BE2C (cell line): ENCODE results near the gene IL1RAP.

Experiments used
- DNase-seq: peaks from one replicate; pipeline ENCODE4 v3.0.0-alpha.2; 2020
- H3K27me3 ChIP-seq: fragments of 250-450 bp; sonication (Bioruptor Pico); 2 replicates; pipeline ENCODE4 v1.5.1; 2020; ENCODE audit warnings: mild to moderate bottlenecking
- H3K36me3 ChIP-seq: fragments of 250-450 bp; sonication (Bioruptor Pico); 2 replicates; pipeline ENCODE4 v1.5.1; 2020; ENCODE audit warnings: mild to moderate bottlenecking
- H3K4me1 ChIP-seq: fragments of 250-450 bp; sonication (Bioruptor Pico); 2 replicates; pipeline ENCODE4 v1.5.1; 2020
- H3K4me3 ChIP-seq: 2 replicates; pipeline ENCODE4 v1.5.1; 2011; ENCODE audit warnings: low read depth, low read length
- H3K9me3 ChIP-seq: fragments of 250-450 bp; sonication (Bioruptor Pico); 2 replicates; pipeline ENCODE4 v1.5.1; 2020
- CTCF ChIP-seq: IDR thresholded peaks from 2 replicates; pipeline ENCODE4 v1.5.1; 2012; ENCODE audit warnings: mild to moderate bottlenecking, low read depth, low read length

IL1RAP gene

GRCh38 chr3:190548031-190548656, 34.3 kb downstream of the IL1RAP start:
- DNase-seq: no peak
- Histone ChIP-seq H3K27me3 (no peaks in the 10 kb centered on the region), H3K4me3 (no peak overlapping the region), H3K36me3 (no peaks in the 10 kb centered on the region), H3K9me3 (no peaks in the 10 kb centered on the region), H3K4me1 (no peaks in the 10 kb centered on the region)
- TF ChIP-seq CTCF: no peak

- H3K36me3 ChIP-seq: no peaks in the 10 kb centered on the region
- DNase-seq: no peak
- no peak for TF ChIP-seq CTCF
- no peaks in the 10 kb centered on the region for H3K4me1 ChIP-seq
- no peaks in the 10 kb centered on the region for H3K27me3 ChIP-seq
- no peak overlapping the region for H3K4me3 ChIP-seq
- H3K9me3 ChIP-seq: no peaks in the 10 kb centered on the region
Measured at GRCh38 chr3:190552021-190552420, 38.1 kb downstream of the IL1RAP start.

- no peak overlapping the region for H3K4me3 ChIP-seq
- no peak for TF ChIP-seq CTCF
Measured at GRCh38 chr3:190552969-190553759, 39.3 kb downstream of the IL1RAP start.

GRCh38 chr3:190554197-190554596, 40.3 kb downstream of the IL1RAP start:
- Histone ChIP-seq H3K36me3 (no peaks in the 10 kb centered on the region), H3K27me3 (no peaks in the 10 kb centered on the region), H3K4me1 (no peaks in the 10 kb centered on the region), H3K4me3 (no peak overlapping the region), H3K9me3 (no peaks in the 10 kb centered on the region)
- no peak for DNase-seq
- no peak for TF ChIP-seq CTCF

More at GRCh38 chr3:190552969-190553759, 39.3 kb downstream of the IL1RAP start:
- Histone ChIP-seq H3K27me3 (no peaks in the 10 kb centered on the region), H3K9me3 (no peaks in the 10 kb centered on the region), H3K36me3 (no peaks in the 10 kb centered on the region), H3K4me1 (no peaks in the 10 kb centered on the region)
- DNase-seq: no peak

GRCh38 chr3:190556351-190556750, 42.5 kb downstream of the IL1RAP start:
- no peak for TF ChIP-seq CTCF
- no peak for DNase-seq
- Histone ChIP-seq H3K4me3 (no peak overlapping the region), H3K9me3 (no peaks in the 10 kb centered on the region), H3K27me3 (no peaks in the 10 kb centered on the region), H3K36me3 (no peaks in the 10 kb centered on the region), H3K4me1 (no peaks in the 10 kb centered on the region)

- Histone ChIP-seq H3K4me3 (no peak overlapping the region), H3K27me3 (no peaks in the 10 kb centered on the region), H3K36me3 (no peaks in the 10 kb centered on the region), H3K9me3 (no peaks in the 10 kb centered on the region), H3K4me1 (no peaks in the 10 kb centered on the region)
- no peak for TF ChIP-seq CTCF
- no peak for DNase-seq
Measured at GRCh38 chr3:190557296-190557695, 43.4 kb downstream of the IL1RAP start.
